SK-N-MC (cell line): ENCODE data around the gene KRT86.

Experiments used
- EZH2 ChIP-seq: fragments of 200-600 bp; sonication (generic); IDR thresholded peaks from one replicate; pipeline ENCODE4 v1.6.1; 2017; ENCODE audit warnings: antibody characterized with exemption
- POLR2AphosphoS5 ChIP-seq: IDR thresholded peaks from 2 replicates; pipeline ENCODE4 v1.6.1; 2012; ENCODE audit warnings: mild to moderate bottlenecking, low read depth, low read length, borderline replicate concordance

DNA sequence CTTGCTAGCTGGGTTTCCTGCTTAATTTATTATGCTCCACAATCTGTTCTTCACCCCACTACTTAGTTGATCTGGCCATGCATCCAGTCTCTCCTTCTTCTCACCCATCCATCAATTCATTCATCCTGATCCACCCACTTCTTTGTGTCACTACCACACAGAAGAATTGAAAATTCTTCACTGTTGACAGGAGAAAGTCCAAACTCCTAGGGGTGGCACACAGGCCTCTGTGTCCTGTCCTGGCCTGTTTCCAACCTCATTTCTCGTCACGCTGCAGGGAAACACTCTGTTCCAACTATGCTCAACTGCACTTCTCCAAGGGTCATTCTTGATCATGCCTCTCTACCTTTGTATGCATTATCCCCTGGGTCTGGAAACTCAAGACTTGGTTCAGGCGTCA is 57.4 kb downstream of the KRT86 start:
- TF ChIP-seq EZH2 (no peak), POLR2AphosphoS5 (no peak)
